Activated CD8-positive, alpha-beta T cell treated with anti-CD3 and anti-CD28 coated beads for 36 hours (primary cell): Measurements from ENCODE around the gene KLHDC1. TPM values are rescaled to one million over a fixed set of nuclear protein-coding genes. Genes with fewer than 3 reads are reported as not detected.

ENCODE experiments used
- ATAC-seq: fragments of 200-7000 bp; cut with Tn5 transposase; one replicate; pipeline ENCODE4 v1.10.0; 2021; ENCODE audit warnings: mild to moderate bottlenecking, moderate library complexity
- CTCF ChIA-PET: fragments of 350-600 bp; sonication (Branson Sonifier 250); formaldehyde crosslinking; loops from one replicate; lab custom pipeline; 2021; ENCODE audit warnings: antibody characterized with exemption; lab: Charles Lee
- POLR2A ChIA-PET: fragments of 350-600 bp; sonication (Branson Sonifier 250); formaldehyde crosslinking; loops from one replicate; lab custom pipeline; 2021; ENCODE audit warnings: antibody characterized with exemption; lab: Charles Lee
- DNase-seq: peaks from one replicate; pipeline ENCODE4 v3.0.0-alpha.2; 2020
- H3K27ac Mint-ChIP-seq: one replicate; pipeline ENCODE4 v1.8.0; 2021; ENCODE audit warnings: mild to moderate bottlenecking, mixed read lengths
- H3K27me3 Mint-ChIP-seq: one replicate; pipeline ENCODE4 v1.8.0; 2021; ENCODE audit warnings: mixed read lengths
- H3K36me3 Mint-ChIP-seq: one replicate; pipeline ENCODE4 v1.8.0; 2021; ENCODE audit warnings: low read depth, mixed read lengths
- H3K4me1 Mint-ChIP-seq: one replicate; pipeline ENCODE4 v1.8.0; 2021; ENCODE audit warnings: low read depth, mixed read lengths
- H3K4me3 Mint-ChIP-seq: one replicate; pipeline ENCODE4 v1.8.0; 2021; ENCODE audit warnings: mild to moderate bottlenecking, moderate library complexity, mixed read lengths
- H3K9me3 Mint-ChIP-seq: one replicate; pipeline ENCODE4 v1.8.0; 2021; ENCODE audit warnings: mixed read lengths
- intact Hi-C: fragments of 100-400 bp; cut with micrococcal nuclease; formaldehyde crosslinking; loops from one replicate; pipeline ENCODE4 v1.10.0; 2022
- total RNA-seq, 2 experiments: library from RNA; stranded (reverse); gene quantifications; one replicate each; pipeline ENCODE4 v1.2.3, GENCODE V29; 2021
- TF ChIP-seq, protein P1 (sequence below): fragments of 200-600 bp; IDR thresholded peaks from one replicate; pipeline ENCODE4 v1.8.0; 2022; ENCODE audit warnings: antibody characterized with exemption, mild to moderate bottlenecking

KLHDC1 gene
- total RNA-seq, 2 experiments from 2014 or later = 0.98 to 1.2 TPM

DNA sequence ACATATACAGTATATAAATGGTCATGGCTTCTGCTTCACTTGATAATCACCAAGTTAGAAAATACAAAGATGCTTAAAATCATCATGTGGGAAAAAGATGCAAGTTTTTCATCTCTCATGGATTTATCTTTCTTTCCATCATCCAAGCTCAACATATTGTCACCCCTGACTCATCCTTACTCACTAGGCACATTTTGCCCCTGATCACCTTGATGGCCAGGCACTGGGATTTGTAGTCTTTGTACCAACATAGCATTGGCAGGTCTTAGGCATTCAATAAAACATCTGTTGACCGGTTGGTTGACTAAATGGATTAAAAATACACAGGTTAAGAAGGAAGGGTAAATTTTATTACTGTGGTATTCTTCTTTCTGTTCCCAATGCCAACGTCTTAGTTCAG lies 103.1 kb downstream of the KLHDC1 start:
- Mint-ChIP-seq H3K4me3 (no peak overlapping the region), H3K4me1 (no peaks in the 10 kb centered on the region), H3K9me3 (no peaks in the 10 kb centered on the region), H3K27ac (peak overlapping the region; percentile 66), H3K27me3 (no peaks in the 10 kb centered on the region), H3K36me3 (peaks cover 43% of the 10 kb centered on the region)
- POLR2A ChIA-PET = no interaction called here
- CTCF ChIA-PET = interaction anchor here (1.3 kb wide), 1 partner anchor 56 kb away, joined by 3 read pairs; the partner anchor contains the start of gene NEMF
- ATAC-seq (no peak), DNase-seq (no peak)
- TF ChIP-seq, protein P1, sequence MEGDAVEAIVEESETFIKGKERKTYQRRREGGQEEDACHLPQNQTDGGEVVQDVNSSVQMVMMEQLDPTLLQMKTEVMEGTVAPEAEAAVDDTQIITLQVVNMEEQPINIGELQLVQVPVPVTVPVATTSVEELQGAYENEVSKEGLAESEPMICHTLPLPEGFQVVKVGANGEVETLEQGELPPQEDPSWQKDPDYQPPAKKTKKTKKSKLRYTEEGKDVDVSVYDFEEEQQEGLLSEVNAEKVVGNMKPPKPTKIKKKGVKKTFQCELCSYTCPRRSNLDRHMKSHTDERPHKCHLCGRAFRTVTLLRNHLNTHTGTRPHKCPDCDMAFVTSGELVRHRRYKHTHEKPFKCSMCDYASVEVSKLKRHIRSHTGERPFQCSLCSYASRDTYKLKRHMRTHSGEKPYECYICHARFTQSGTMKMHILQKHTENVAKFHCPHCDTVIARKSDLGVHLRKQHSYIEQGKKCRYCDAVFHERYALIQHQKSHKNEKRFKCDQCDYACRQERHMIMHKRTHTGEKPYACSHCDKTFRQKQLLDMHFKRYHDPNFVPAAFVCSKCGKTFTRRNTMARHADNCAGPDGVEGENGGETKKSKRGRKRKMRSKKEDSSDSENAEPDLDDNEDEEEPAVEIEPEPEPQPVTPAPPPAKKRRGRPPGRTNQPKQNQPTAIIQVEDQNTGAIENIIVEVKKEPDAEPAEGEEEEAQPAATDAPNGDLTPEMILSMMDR = no peak
- intact Hi-C loops = no loop called here

Other genes starting within 250 kb of the KLHDC1 start
- gene RPS29, start 106.7 kb upstream of the KLHDC1 start, total RNA-seq = 1,000 to 10,000 TPM; 2,041 to 2,284 TPM
- gene LRR1, start 94.2 kb upstream of the KLHDC1 start, total RNA-seq = 10 to 100 TPM; 44.3 to 46.4 TPM
- 100 to 1,000 TPM; 214 to 231 TPM for gene RPL36AL, start 72.5 kb upstream of the KLHDC1 start, total RNA-seq
- gene MGAT2, start 72.3 kb upstream of the KLHDC1 start, total RNA-seq = 10 to 100 TPM; 30.2 to 32.7 TPM
- 10 to 100 TPM; 10.4 to 11.0 TPM for gene DNAAF2, start 57.9 kb upstream of the KLHDC1 start, total RNA-seq
- gene POLE2, start 4.9 kb upstream of the KLHDC1 start, total RNA-seq = 10 to 100 TPM; 36.3 to 36.5 TPM
- 10 to 100 TPM; 21.1 to 23.4 TPM for gene KLHDC2, start 75.0 kb downstream of the KLHDC1 start, total RNA-seq
- 10 to 100 TPM; 62.3 to 63.8 TPM for gene NEMF, start 159.7 kb downstream of the KLHDC1 start, total RNA-seq
- gene ARF6, start 200.0 kb downstream of the KLHDC1 start, total RNA-seq = 100 to 1,000 TPM; 170 TPM